Immature natural killer cell (primary cell): ENCODE results near the gene NDUFA13. TPM values are rescaled to one million over a fixed set of nuclear protein-coding genes. Genes with fewer than 3 reads are reported as not detected.

ENCODE experiments used
- DNase-seq, 3 donors: peaks; one replicate each; pipeline ENCODE4 v3.0.0; 2022; ENCODE audit warnings: mixed read lengths in 1 of 3
- H3K27ac Mint-ChIP-seq, 6 donors: one replicate each; pipeline ENCODE4 v1.8.0; 2020; ENCODE audit warnings: mixed read lengths in 6 of 6, mild to moderate bottlenecking in 5 of 6, inconsistent platforms in 4 of 6, moderate library complexity in 3 of 6
- H3K27me3 Mint-ChIP-seq, 3 donors: one replicate each; pipeline ENCODE4 v1.8.0; 2020 to 2021; ENCODE audit warnings: low read depth in 3 of 3, mild to moderate bottlenecking in 3 of 3, mixed read lengths in 3 of 3, moderate library complexity in 3 of 3, inconsistent platforms in 1 of 3
- H3K36me3 Mint-ChIP-seq, 3 donors: one replicate each; pipeline ENCODE4 v1.8.0; 2020; ENCODE audit warnings: mixed read lengths in 3 of 3, inconsistent platforms in 2 of 3, mild to moderate bottlenecking in 2 of 3
- H3K4me1 Mint-ChIP-seq, 2 donors: one replicate each; pipeline ENCODE4 v1.8.0; 2020; ENCODE audit warnings: inconsistent platforms in 2 of 2, mild to moderate bottlenecking in 2 of 2, mixed read lengths in 2 of 2, moderate library complexity in 1 of 2
- H3K4me3 Mint-ChIP-seq, 5 donors: one replicate each; pipeline ENCODE4 v1.8.0; 2020; ENCODE audit warnings: mild to moderate bottlenecking in 5 of 5, mixed read lengths in 5 of 5, inconsistent platforms in 3 of 5, moderate library complexity in 3 of 5
- H3K9me3 Mint-ChIP-seq, 6 donors: one replicate each; pipeline ENCODE4 v1.8.0; 2020; ENCODE audit warnings: mild to moderate bottlenecking in 6 of 6, mixed read lengths in 6 of 6, inconsistent platforms in 4 of 6, moderate library complexity in 3 of 6
- polyA plus RNA-seq, 3 donors: library from polyadenylated mRNA; unstranded; fragments of 300-500 nt; fragmentation: Illumina TruSeq; gene quantifications; one replicate each; pipeline ENCODE4 v1.2.3, GENCODE V29; 2021

Gene NDUFA13
- polyA plus RNA-seq, 3 donors from 2014 or later: 242 to 566 (median 301) TPM

DNA sequence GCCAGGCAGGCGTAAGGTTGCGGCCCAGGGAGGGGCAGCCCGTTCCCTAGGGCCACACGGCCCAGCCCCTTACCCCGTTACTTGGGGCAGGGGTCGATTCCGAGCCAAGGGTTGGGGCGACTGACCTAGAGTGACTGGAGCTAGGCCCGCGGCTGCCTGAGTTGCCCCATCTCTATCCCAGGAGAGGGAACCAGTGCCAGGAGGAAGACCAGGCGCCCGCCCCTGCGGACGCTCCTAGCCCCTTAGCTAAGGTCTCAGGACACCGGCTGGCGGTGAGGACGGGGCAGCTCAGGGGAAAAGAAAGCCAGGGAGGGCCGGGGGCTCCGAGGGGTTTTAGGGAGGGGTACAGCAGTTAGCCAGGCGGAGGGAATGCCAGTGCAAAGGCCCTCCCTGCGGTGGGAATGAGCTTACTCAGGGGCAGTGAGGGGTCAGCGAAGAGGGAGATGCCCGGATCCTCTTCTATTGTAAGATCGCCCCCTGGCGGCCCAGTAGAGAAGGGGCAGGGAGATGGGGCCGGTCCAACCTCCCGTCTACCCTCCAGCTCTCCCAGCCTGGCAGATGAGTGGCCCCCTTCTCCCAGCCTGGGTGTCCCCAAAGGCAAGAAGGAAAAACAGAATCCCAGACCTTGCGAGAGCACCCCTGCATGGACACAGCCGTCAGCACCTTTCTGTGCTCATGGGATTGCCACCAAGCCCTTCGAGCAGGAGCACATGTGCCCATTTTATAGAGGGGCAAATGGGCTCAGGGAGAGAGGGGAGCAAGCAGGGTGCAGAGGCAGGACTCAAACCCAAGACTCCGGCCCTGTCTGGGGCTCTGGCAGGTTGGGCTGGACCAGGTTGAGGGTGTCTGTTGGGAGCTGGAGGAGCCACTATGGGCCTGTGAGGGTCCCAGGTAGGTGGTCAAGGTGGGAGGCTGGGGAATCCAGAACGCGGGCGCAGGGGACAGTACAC is 38.3 kb downstream of the NDUFA13 start:
- peak; percentile 41 to 50 (median 41) for DNase-seq
- no peak overlapping the region for H3K4me3 Mint-ChIP-seq
- H3K27ac Mint-ChIP-seq: no peak overlapping the region
- no peaks in the 10 kb centered on the region for H3K4me1 Mint-ChIP-seq
- H3K9me3 Mint-ChIP-seq: no peaks in the 10 kb centered on the region
- peaks cover 0 to 3% (median 1%) of the 10 kb centered on the region in 3 donors for H3K27me3 Mint-ChIP-seq
- H3K36me3 Mint-ChIP-seq: no peaks in the 10 kb centered on the region

DNA sequence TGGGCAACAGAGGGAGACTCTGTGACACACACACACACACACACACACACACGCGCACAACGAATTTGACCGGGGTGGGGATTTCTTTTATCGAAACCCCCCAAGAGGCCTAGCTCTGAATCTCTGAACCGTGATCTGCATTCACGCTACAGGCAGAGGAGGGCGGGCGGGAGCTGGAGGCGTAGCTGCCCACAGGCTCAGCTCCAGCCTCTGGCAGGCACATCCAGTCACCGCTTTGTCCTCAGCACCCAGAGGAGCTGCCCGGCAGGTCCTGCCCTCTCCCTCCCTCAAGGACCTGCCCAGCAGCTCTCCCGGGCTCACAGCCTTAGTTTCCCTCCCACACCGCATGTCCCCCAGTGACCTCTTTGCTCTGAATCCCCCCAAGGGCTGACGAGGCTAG is 42.0 kb downstream of the NDUFA13 start:
- H3K27ac Mint-ChIP-seq: no peak overlapping the region
- H3K36me3 Mint-ChIP-seq: no peaks in the 10 kb centered on the region
- H3K4me1 Mint-ChIP-seq: no peaks in the 10 kb centered on the region
- H3K27me3 Mint-ChIP-seq: peaks cover 0 to 3% (median 0%) of the 10 kb centered on the region in 3 donors
- no peak overlapping the region for H3K4me3 Mint-ChIP-seq
- H3K9me3 Mint-ChIP-seq: no peaks in the 10 kb centered on the region
- DNase-seq: no peak

DNA sequence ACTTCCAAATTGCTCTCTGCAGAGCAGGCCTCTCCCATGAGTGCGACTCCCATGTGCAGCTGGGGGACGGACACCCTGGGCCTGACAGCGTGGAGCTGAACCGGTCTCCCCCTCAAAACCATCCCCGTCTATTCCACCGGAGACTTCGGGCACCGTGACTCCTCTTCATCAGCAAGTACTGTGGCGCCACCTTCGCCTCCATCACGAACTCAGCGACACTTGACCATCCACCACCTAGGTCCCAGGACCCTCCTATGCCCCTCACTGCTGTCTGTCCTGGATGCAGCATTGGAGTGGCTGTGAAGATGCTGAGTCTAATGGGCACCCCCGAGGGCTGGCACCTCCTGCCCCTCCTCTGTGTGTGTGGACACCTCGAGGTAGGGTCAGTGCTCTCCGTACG is 42.6 kb downstream of the NDUFA13 start:
- DNase-seq: no peak
- no peaks in the 10 kb centered on the region for H3K9me3 Mint-ChIP-seq
- H3K4me1 Mint-ChIP-seq: no peaks in the 10 kb centered on the region
- H3K36me3 Mint-ChIP-seq: no peaks in the 10 kb centered on the region
- H3K4me3 Mint-ChIP-seq: no peak overlapping the region
- peaks cover 0 to 3% (median 0%) of the 10 kb centered on the region in 3 donors for H3K27me3 Mint-ChIP-seq
- peak overlapping the region in 1 of 6 donors; percentile 22 for H3K27ac Mint-ChIP-seq

DNA sequence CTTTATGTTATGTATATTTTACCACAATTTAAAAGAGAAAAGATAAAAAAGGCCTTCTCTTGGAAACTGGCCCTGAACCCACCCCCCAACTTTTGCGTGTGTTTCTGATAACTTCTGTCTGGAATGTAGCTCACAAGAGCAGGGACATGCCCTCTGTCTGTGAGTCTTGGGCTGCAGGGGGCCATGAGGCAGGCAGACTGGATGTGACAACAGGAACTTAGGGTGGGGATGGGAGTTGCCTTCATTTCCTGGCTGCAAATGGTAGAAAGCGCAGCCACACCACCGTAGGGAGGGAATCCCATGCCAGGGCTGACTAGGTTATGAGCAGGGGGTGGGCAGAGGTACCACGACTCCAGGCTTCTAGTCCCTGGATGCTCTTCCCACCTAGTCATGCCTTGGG is 43.9 kb downstream of the NDUFA13 start:
- Mint-ChIP-seq H3K27ac (no peak overlapping the region), H3K9me3 (no peaks in the 10 kb centered on the region), H3K4me3 (no peak overlapping the region), H3K27me3 (peaks cover 0 to 3% (median 0%) of the 10 kb centered on the region in 3 donors), H3K4me1 (no peaks in the 10 kb centered on the region), H3K36me3 (no peaks in the 10 kb centered on the region)
- DNase-seq: no peak

DNA sequence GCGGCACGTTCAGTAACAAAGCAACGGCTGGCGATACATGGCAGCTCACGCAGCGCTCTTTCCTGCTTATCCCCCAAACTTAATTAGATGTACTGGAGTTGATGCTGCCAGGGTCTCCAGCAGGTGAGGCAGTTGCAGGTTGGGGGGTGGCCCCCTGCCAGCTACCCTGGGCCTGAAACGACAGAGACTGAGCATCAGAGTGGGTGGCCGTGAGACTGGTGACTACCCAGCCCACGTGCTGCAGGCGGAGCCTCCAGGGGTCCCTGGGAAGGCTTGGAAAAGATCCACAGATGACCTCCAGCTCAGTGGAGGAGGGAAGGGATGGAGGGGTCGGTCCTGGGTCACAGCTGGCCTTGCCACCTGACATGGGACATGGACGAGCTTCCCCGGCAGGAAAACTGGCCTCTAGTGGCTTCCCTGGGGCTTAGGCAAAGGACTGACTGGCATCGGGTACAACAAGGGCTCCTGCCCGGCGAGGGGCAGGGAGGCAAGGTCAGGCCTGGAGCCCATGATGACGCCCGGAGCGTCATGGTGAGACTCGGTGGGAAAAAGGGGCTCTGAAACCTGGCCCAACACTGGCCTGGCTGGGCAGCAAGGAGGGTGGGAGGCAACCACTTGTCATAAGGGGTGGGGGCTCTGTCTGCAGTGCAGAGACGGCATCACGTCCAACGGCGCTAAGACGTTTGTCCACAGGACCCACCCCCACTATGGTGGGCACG is 46.1 kb downstream of the NDUFA13 start:
- Mint-ChIP-seq H3K4me1 (no peaks in the 10 kb centered on the region), H3K4me3 (no peak overlapping the region), H3K9me3 (no peaks in the 10 kb centered on the region), H3K36me3 (no peaks in the 10 kb centered on the region), H3K27me3 (peaks cover 0 to 5% (median 0%) of the 10 kb centered on the region in 3 donors), H3K27ac (no peak overlapping the region)
- DNase-seq: no peak

GRCh38 chr19:19562665-19563347 is 46.8 kb downstream of the NDUFA13 start:
- Mint-ChIP-seq H3K27ac (no peak overlapping the region), H3K4me1 (no peaks in the 10 kb centered on the region), H3K27me3 (peaks cover 0 to 4% (median 0%) of the 10 kb centered on the region in 3 donors), H3K9me3 (no peaks in the 10 kb centered on the region), H3K4me3 (no peak overlapping the region), H3K36me3 (no peaks in the 10 kb centered on the region)
- DNase-seq: no peak

- no peaks in the 10 kb centered on the region for H3K9me3 Mint-ChIP-seq
- peaks cover 0 to 4% (median 0%) of the 10 kb centered on the region in 3 donors for H3K27me3 Mint-ChIP-seq
- no peak overlapping the region for H3K4me3 Mint-ChIP-seq
- H3K4me1 Mint-ChIP-seq: no peaks in the 10 kb centered on the region
- H3K27ac Mint-ChIP-seq: no peak overlapping the region
- H3K36me3 Mint-ChIP-seq: no peaks in the 10 kb centered on the region
- DNase-seq: no peak
Observed at GRCh38 chr19:19563348-19563848, 47.4 kb downstream of the NDUFA13 start.

- no peak overlapping the region for H3K4me3 Mint-ChIP-seq
- H3K4me1 Mint-ChIP-seq: no peaks in the 10 kb centered on the region
- H3K36me3 Mint-ChIP-seq: no peaks in the 10 kb centered on the region
- H3K27me3 Mint-ChIP-seq: peaks cover 0 to 4% (median 0%) of the 10 kb centered on the region in 3 donors
- no peaks in the 10 kb centered on the region for H3K9me3 Mint-ChIP-seq
- no peak for DNase-seq
- H3K27ac Mint-ChIP-seq: no peak overlapping the region
Observed at GRCh38 chr19:19566306-19566705, 50.3 kb downstream of the NDUFA13 start.

GRCh38 chr19:19567391-19567790 is 51.4 kb downstream of the NDUFA13 start:
- H3K27ac Mint-ChIP-seq: no peak overlapping the region

DNA sequence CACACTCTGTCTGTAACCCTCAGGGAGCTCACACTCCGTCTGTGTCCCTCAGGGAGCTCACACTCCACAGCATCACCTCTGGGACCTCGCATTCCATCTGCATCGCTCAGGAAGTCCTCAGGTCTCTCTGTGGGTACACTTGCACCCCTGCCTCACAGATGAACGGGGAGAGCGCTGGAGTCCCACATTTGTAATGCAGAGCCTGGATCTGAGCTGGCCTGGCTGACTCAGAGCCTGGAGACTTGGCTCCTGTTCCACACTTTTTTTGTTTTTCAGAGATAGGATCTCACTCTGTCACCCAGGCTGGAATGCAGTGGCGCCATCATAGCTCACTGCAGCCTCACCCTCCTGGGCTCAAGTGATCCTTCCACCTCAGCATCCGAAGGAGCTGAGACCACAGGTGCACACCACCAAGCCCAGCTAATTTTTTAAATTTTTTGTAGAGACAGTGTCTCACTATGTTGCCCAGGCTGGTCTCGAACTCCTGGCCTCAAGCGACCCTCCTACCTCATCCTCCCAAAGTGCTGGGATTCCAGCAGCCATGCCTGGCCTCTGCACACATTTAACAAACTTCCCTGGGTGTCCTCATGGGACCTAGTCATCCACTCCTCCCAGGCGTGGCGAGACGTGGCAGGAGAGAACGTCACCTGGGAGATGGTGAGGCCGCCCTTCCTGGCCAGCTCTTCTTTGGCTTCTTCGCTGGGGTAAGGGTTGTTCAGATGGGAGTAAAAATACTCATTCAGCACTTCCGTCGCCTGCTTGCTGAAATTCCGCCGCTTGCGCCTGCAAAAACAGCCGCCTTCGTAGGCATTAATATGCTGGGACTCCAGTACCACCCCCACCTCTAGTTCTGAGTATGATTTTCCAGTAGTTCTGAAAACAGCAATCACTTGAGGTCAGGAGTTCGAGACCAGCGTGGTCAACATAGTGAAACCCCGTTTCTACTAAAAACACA is 53.1 kb downstream of the NDUFA13 start:
- Mint-ChIP-seq H3K27me3 (peaks cover 0 to 1% (median 0%) of the 10 kb centered on the region in 3 donors), H3K4me3 (no peak overlapping the region), H3K9me3 (no peaks in the 10 kb centered on the region), H3K27ac (peak overlapping the region in 1 of 6 donors; percentile 39), H3K4me1 (no peaks in the 10 kb centered on the region), H3K36me3 (no peaks in the 10 kb centered on the region)
- no peak for DNase-seq

More at GRCh38 chr19:19567391-19567790, 51.4 kb downstream of the NDUFA13 start:
- Mint-ChIP-seq H3K4me1 (no peaks in the 10 kb centered on the region), H3K4me3 (no peak overlapping the region), H3K36me3 (no peaks in the 10 kb centered on the region), H3K27me3 (peaks cover 0 to 1% (median 0%) of the 10 kb centered on the region in 3 donors), H3K9me3 (no peaks in the 10 kb centered on the region)
- DNase-seq: no peak

- Mint-ChIP-seq H3K27ac (no peak overlapping the region), H3K4me3 (no peak overlapping the region), H3K4me1 (no peaks in the 10 kb centered on the region), H3K9me3 (no peaks in the 10 kb centered on the region), H3K36me3 (no peaks in the 10 kb centered on the region), H3K27me3 (no peaks in the 10 kb centered on the region)
- no peak for DNase-seq
Observed at GRCh38 chr19:19570571-19570970, 54.5 kb downstream of the NDUFA13 start.

GRCh38 chr19:19571071-19571786 is 55.2 kb downstream of the NDUFA13 start:
- Mint-ChIP-seq H3K27ac (peak overlapping the region in 1 of 6 donors; percentile 22), H3K4me1 (no peaks in the 10 kb centered on the region), H3K9me3 (no peaks in the 10 kb centered on the region), H3K36me3 (no peaks in the 10 kb centered on the region), H3K27me3 (no peaks in the 10 kb centered on the region), H3K4me3 (no peak overlapping the region)
- DNase-seq: no peak
